Left lobe of liver (tissue), 1 donor: Measurements from ENCODE around the gene INTS4. TPM values are rescaled to one million over a fixed set of nuclear protein-coding genes. Genes with fewer than 3 reads are reported as not detected.

Experiments used
- total RNA-seq: library from RNA; stranded (reverse); gene quantifications from one replicate; pipeline ENCODE4 v1.2.1, GENCODE V29; 2021
- donor health status: DM: no; HTN: yes; CAD: no.

The INTS4 gene
- total RNA-seq, 1 donor from 2014 or later = 10.1 TPM

Other genes with a start within 250 kb of the INTS4 start
- gene RSF1, start 173.9 kb downstream of the INTS4 start, total RNA-seq = 19.9 TPM
- 18.5 TPM for gene AAMDC, start 173.5 kb downstream of the INTS4 start, total RNA-seq
- gene KCTD14, start 28.6 kb upstream of the INTS4 start, total RNA-seq = 4.1 TPM
- gene THRSP, start 69.2 kb upstream of the INTS4 start, total RNA-seq = 48.6 TPM
- gene NDUFC2, start 85.2 kb upstream of the INTS4 start, total RNA-seq = 210 TPM
- gene ALG8, start 145.0 kb upstream of the INTS4 start, total RNA-seq = 29.6 TPM
- gene KCTD21, start 194.0 kb upstream of the INTS4 start, total RNA-seq = 12.5 TPM
- 7.8 TPM for gene USP35, start 194.3 kb upstream of the INTS4 start, total RNA-seq